ENCODE measurements around the gene ACTG2. TPM values are rescaled to one million over a fixed set of nuclear protein-coding genes. Genes with fewer than 3 reads are reported as not detected.
"Not testable (repeated sequence)": the region's sequence is repeated elsewhere in the genome, so short reads cannot be mapped to it uniquely, and the experiment has no call there.

ACTG2 gene
- total RNA-seq, 1 experiment from 2014 or later = not detected

DNA sequence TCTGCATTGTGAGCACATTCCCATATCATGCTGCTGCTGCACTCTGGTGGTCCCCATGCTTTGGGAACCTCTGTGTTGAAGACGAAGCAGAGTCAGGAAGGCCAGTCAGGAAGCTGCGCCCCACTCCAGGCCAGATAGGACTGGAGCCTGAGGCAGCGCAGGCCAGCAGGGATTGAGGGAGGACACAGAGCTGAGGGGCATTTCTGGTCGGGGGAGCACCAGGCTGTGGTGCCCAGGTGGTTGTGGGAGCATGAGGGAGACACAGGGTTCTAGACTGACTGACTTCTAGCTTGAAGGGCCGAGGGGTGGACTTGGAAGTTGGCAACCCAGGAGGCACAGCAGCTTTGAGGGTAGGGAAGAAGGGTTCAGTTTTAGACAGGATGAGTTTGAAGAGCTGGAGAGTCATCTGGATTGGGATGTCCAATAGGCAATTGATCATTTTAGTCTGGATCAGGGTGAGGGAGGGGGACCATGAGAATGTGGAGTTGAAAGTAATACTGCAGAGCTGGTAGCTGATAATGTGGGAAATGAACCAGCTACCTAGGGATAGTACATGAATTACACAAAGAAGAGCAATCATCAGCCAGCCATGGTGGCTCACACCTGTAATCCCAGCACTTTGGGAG, 1.4 kb upstream of the ACTG2 start:
- no peak for DNase-seq (ENCODE audit: low spot score)

DNA sequence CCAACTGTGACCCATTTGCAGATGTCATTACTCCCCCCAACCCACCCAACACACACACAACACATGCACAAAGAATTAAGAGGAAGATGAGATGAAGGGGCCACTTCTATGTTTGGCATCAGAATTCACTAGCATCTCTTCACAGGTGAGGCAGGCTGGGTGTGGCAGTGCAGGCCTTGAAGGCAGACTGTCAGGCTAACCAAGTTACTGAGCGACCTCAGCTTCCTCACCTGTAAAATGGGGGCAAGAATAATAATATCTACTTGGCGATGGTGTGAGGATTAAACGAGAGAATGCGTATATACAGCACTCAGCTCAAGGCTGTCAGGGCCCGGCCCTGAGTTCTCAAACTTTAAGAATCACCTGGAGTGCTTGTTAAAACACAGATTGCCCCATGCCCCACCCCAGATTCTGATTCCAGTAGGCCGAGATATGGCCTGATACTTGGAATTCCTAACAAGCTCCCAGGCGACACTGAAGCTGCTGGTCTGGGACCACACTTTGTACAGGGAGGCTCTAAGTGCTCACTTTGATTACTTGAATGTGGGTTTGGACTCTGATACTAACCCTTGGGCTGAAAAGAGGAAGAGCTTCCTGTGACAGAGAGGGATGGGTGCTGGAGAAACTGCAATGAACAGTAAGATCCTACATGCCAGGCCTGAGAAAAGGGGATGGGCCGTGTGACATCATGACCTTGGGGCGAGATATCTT, 1.1 kb downstream of the ACTG2 start:
- no peak for DNase-seq (ENCODE audit: low spot score)

DNA sequence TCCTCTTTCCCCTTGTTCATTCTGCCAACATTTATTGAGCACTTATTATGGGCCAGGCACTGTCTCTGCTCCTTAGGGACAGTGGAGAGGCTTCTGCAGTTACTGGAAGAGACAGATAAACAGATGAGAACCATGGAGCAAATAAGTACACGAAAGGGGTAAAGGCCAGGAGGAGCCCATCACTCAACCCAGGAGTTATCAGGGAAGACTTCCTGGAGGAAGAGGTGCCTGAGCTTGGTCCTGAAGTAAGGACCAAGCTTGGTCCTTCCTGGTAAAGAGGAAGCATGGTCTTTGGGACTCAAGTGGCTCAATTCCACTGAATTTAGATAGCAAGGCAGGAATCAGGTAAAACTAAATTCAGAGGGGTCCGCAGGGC, 1.7 kb downstream of the ACTG2 start:
- DNase-seq (ENCODE audit: low spot score) = no peak

DNA sequence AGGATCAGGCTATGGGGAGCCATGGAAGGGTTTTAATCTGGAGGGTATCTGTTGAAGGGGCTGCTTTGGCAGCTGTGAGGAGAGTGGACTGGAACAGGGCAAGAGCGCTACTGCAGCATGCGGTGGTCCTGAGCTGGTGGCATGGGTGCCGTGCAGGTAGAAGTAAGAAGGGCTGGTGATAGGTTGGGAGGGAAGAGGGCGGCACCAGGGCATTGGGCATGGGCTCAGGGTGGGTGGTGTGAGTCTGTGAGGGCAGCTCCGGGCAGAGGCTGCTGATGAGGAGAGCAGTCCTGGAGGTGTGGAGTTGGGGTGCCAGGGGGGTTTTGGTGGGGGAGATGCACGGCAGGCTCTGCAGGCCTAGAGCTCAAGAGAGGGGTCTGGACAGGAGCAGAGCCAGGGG, 2.1 kb downstream of the ACTG2 start:
- DNase-seq (ENCODE audit: low spot score) = no peak

DNA sequence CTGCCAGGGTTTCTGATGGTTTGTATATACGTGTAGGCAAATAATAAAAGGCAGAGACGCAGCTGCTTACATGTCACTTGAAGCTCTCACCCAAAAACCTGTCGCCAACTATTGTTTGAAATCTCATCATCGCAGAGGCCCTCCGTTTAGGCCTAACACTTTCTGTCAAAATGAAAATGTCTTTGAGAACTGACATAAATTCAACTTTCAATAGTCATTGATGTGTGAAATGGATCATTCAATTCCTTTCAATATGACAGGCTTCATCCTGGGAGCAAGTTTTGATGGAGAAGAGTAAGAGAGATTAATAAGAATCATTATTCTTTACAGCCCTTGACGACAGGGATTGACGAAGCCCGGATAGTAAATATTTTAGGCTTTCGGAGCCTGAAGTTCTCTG, 2.7 kb downstream of the ACTG2 start:
- no peak for DNase-seq (ENCODE audit: low spot score)

DNA sequence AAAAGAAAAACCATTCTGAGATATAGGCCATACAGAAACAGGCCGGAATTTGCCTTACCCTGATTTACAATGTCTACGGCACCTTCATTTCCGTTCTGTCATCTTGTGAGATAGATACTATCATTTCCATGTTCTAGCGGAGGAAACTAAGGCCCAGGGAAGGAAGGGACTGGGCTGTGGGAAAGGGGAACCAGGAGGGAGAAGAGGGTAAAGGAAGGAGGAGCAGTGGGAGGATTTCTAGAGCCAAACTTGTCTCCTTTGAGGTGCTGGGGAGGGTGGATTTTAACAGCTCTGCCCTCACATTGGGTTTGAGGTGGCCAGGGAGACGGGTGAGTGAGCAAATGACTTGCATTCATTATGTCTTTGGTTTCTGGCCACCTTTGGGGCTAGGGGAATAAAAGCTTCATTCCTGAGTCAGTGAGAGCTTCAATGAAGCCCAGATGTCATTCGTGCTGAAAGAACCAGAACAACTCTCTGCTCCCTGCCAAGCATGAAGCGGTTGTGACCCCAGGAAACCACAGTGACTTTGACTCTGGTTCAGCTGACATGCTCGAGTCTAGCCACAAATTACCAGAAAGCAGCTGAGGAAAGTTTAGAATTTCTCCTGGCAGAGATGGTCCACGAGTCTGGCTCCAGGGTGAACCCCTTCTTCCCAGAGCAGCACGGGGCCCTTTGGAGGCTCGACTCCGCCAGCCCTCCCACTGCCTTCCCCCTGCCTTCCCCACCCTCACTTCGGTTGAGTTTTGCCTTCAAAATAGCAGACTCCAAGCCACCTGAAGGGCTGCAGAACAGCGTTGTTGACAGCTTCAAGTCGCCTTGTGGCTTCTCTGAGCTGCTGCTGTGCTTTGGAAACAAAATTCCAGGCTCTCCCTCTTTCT, 3.8 kb downstream of the ACTG2 start:
- DNase-seq (ENCODE audit: low spot score) = no peak

DNA sequence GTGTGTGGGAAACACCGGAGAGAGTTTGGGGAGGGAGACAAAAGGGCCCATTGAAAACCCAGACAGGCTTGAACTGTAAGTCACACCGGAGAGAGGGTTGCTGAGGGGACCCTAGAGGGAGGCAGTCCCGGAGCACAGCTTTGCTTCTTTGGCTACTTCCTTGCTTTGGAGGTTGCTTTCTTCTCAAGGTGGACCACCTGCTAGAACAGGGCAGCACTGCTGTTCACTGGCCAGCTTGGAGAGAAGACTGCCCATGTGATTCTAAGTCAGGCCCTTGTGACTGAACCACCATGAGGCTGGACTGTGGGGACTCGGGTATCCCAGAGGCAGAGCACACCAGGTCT, 4.4 kb downstream of the ACTG2 start:
- no peak for DNase-seq (ENCODE audit: low spot score)

DNA sequence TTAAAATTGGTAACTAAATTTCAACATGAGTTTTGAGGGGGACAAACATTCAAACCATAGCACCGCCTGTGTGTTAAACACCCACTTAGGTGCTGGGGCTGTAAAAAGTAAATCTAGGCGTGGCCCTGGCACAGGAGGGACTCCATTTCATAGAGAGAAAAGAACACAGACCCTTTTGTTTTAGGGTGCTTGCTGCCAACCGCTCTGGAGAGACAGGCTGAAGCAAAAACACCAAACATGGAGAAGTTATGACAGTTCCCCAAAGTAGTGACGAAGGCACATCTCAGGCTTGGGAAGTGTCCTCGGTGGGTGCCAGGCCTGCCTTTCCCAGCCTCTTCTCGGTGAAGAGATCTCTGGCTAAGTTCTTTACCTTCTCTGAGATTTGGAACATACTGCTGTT, 5.1 kb downstream of the ACTG2 start:
- DNase-seq (ENCODE audit: low spot score) = no peak

DNA sequence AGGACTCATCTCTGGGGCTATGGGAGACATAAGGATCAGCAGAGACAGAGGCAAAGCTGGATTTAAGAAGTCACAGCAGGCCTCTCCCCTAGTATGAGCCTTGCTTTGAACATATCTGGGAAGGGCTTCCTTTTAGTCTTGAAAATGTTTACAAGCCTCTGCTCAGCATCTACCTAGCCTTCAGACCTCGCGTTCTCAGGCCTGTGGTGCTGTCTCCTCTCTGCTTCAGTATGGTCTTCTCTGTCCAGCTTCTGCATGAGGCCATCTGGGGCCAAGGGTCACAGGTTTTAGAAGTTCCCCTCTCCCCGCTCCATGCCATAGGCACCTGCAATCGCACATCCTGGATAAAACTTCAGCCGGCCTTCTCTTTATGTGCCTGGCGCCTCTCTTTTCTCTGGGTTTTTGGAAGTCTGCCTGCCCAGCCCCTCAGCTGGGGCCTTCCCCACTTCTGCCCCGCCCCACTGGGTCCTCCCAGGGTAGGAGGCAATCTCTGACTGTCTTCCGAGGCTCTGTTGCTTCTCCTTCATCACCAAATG, 7.1 kb downstream of the ACTG2 start:
- DNase-seq (ENCODE audit: low spot score) = no peak

DNA sequence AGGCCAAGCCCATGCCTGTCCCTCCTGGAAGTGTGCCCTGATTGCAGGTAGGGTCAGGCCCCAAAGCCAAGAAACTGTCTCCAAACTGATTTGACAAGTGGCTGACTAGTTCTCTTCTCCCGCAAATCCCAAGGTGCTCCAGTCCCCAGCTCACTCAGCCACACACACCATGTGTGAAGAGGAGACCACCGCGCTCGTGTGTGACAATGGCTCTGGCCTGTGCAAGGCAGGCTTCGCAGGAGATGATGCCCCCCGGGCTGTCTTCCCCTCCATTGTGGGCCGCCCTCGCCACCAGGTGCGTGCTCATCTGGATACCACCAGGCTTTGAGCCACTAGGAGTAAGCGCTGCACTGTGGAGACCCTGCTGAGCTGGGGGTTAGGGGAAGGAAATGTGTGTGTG, 8.3 kb downstream of the ACTG2 start:
- DNase-seq (ENCODE audit: low spot score) = no peak

DNA sequence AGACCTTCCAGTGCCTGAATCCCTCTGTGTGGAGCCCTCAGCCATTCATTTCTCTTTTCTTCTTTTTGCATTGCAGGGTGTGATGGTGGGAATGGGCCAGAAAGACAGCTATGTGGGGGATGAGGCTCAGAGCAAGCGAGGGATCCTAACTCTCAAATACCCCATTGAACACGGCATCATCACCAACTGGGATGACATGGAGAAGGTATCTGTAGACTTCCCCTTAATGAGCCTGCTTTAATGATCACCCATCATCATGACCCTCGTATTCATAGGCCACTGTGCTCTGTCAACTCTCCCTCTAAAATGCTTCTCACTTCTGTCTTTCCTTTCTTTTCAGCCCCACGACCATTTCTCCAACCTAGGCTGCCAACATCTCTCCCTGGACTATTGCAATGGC, 9.5 kb downstream of the ACTG2 start:
- DNase-seq (ENCODE audit: low spot score) = no peak

DNA sequence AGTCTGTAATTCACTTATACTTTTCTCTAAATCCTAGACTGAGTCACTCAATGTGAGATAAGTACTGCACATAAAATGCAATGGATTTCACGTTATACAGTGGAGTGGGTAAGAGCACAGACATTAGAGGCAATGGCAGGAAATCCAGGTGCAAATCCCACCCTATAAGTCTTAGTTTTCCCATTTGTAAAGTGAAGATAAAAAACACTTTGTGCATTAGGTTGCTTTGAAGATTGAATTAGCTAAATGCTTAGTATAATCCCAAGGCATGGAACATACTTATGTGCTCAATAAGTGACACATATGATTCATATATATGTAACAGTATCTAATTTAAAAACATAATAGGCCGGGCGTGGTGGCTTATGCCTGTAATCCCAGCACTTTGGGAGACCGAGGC, 10.5 kb downstream of the ACTG2 start:
- no peak for DNase-seq (ENCODE audit: low spot score)

DNA sequence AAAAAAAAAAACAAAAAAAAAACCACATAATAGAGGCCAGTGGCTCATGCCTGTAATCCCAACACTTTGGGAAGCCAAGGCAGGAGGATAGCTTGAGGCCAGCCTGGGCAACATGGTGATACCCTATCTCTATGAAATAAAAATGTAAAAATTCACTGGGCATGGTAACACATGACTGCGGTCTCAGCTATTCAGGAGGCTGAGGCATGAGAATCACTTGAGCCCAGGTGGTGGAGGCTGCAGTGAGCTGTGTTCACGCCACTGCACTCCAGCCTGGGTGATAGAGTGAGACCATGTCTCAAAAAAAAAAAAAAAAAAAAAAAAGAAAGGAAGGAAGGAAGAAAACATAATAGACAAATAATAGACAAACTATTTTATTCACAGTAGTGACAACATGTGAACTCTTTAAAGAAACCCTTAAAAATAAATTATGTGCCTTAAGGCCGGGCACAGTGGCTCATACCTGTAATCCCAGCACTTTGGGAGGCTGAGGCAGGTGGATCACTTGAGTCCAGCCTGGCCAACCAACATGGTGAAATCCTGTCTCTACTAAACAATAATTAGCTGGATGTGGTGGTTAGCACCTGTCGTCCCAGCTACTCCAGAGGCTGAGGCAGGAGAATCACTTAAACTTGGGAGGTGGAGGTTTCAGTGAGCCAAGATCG, 11.3 kb downstream of the ACTG2 start:
- DNase-seq (ENCODE audit: low spot score) = not testable (repeated sequence)

DNA sequence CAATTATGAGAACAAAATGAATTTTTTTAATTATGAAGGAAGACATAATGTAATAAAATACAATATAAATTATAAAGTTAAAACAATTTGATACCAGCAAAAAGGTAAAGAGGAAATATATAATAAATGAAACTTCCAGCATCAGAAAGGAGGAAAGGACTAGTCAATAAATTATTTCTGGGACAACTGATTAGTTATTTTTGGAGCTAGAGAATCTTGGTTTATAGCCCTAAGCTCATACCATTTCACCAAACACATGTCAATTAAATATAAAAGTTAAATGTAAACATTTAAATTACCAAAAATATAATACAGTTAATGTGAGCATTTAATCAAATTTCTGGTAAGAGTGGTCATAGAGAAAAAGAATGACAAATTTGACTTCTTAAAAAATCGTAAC, 12.1 kb downstream of the ACTG2 start:
- DNase-seq (ENCODE audit: low spot score) = no peak

DNA sequence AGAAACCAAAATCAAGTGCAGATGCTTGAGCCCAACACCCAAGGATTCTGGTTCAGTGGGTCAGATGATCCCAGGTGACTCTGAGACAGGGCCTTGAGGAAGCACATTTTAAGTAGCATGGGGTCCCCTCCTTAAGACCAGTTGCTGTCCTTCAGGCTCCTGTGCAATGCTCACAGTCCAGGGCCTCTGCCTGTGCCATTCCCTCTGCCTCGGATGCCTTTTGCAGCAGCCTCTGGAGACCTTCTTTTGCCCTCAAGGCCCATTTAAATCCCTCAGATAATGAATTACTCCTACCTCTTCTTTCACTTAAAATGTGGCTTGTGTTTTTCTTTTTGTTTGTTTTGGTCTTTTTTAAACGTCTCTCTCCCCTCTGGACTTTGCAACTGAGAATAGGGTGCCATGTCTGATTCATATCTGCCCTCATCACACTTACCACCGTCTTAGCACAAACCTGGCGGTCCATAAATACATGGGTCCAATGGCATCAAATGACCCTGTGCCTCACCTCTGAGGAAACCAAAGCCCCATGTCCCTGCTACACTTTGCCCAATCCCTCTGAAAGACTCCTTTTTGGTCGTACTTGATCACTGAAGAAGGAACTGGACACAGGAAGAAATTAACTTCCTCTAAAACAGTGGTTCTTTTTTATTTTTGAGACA, 14.2 kb downstream of the ACTG2 start:
- DNase-seq (ENCODE audit: low spot score) = no peak

DNA sequence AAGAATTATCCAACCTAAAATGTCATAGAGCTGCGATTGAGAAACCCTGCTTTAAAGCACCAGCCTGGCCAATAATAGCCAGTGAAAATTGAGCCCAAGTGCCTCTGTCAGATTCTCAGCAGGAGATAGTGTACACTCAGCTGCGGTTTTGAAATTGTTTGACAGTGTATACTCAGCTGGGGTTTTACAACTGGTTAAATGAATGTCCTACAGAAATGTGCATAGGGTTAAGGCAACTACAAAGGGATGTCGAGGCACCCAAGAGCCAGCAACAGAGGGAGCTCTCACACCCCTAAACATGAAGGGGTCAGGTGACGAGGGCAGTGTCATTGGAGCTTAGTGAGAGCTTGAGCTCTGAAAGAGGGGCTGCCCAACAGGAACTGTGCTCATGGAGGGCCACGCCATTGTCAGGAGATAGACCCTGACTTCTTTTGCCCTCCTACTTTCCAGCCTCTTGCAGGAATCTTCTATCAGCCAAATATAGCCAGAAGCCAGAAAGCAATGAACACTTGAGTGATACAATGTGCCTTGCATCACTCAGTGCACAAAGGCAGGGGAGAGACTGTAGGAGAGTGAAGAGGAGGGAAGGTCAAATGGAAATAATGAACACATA, 15.1 kb downstream of the ACTG2 start:
- DNase-seq (ENCODE audit: low spot score) = peak; percentile 22

DNA sequence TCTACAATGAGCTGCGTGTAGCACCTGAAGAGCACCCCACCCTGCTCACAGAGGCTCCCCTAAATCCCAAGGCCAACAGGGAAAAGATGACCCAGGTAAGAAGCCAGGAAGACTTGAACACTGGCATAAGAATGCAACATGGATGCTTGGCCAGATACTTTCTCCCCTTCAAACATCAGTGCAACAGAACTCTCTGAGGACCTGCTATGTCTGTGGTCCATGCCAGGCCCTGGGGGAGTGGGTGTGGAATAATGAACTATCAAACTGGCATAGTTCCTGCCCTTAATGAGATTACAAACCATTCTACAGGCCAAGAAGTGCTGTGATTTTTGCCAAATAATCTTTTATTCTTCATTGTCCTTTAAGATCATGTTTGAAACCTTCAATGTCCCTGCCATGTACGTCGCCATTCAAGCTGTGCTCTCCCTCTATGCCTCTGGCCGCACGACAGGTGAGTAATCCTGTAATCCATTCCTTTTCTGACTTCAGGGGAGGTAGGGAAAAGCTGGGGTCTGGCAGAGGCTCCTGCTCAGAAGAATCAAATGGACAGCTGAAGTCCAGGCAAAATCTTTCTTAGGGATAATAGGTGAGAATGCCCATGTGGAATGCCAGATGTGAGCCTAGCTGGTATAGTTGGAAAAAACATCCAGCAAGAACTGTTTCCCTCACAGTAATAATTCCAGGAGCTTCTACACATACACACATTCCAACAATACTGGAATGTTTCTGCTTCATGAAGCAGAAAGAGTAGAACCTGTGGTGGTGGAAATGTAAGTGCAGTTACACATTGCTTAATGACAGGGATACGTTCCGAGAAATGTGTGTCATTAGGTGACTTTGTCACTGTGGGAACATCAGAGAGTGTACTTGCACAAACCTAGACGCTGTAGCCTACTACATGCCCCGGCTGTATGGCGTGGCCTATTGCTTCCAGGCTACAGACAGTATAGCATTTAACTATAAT, 16.2 kb downstream of the ACTG2 start:
- no peak for DNase-seq (ENCODE audit: low spot score)

DNA sequence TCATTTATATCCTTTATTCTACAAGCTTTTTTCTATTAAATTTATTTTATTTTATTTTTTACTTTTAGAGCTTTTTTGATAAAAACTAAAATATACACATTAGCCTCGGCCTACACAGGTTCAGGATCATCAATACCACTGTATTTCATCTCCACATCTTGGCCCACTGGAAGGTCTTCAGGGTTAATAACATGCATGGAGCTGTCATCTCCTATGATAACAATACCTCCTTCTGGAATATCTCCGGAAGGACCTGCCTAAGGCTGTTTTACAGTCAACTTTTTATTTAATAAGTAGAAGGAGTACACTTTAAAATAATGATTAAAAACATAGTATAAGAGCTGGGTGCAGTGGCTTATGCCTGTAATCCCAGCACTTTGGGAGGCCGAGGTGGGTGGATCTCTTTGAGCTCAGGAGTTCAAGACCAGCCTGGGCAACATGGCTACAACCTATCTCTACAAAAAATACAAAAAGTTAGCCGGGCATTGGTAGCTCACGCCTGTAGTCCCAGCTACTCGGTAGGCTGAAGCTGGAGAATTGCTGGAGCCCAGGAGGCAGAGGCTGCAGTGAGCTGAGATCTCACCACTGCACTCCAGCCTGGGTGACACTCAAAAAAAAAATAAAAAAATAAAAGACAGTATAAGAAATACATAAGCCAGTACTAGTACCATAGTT, 18.2 kb downstream of the ACTG2 start:
- no peak for DNase-seq (ENCODE audit: low spot score)

DNA sequence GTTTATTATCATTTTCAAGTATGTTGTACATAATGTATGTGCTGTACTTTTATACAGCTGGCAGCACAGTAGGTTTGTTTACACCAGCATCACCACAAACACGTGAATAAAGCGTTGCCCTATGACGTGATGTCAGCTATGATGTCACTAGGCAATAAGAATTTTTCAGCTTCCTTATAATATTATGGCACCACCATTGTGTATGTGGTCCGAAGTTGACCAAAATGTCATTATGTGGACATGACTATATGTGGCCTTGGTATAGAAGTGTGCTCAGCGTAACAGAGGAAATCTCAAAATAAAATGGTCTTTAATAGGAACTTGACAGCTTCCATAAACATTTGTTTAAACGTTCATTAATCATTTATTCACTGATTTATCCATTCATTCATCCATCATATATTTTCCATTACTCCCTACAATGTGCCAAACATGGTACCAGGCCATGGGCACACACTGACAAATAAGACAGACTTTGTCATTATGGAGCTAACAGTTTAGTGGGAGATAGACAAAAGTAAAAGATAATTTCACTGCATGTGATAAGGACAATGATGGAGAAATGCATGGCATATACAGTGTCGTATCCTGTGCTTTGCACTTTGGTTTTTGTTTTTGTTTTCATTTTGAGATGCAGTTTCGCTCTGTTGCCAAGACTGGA, 18.9 kb downstream of the ACTG2 start:
- no peak for DNase-seq (ENCODE audit: low spot score)

All from HT-29 (cell line).